Measurements from ENCODE around the gene SRC.

SRC gene

DNA sequence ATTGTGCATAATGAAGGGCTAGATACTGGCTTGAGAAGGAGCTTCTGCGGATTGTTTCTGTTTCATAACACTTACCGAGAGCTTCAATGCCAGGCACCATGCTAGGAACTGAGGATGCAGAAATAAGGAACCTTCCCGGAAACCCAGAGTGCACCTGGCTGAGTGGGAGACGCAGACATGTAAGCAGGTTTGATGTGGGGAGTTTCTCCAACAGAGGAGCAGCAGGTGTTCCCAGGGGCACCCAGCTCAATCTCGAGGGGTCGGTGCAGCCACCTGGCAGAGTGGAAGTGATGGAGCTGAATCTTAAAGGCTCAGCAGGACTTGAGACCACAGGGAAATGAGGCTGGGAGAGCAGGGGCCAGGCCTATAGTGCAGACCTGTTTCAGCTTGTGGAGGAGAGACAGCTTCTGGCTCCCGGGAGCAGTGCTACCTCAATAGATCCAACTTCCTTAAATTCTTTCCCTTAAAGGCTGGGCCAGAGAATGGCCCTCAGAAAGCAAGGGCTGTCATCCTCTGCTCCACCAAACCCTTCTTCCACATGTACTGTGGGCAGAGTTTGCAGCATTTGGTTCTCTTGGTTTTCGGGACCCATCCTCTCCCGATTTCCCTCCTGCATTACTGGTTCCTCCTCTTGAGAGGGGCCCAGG is 27.8 kb upstream of the SRC start:
- TF ChIP-seq, protein P1, sequence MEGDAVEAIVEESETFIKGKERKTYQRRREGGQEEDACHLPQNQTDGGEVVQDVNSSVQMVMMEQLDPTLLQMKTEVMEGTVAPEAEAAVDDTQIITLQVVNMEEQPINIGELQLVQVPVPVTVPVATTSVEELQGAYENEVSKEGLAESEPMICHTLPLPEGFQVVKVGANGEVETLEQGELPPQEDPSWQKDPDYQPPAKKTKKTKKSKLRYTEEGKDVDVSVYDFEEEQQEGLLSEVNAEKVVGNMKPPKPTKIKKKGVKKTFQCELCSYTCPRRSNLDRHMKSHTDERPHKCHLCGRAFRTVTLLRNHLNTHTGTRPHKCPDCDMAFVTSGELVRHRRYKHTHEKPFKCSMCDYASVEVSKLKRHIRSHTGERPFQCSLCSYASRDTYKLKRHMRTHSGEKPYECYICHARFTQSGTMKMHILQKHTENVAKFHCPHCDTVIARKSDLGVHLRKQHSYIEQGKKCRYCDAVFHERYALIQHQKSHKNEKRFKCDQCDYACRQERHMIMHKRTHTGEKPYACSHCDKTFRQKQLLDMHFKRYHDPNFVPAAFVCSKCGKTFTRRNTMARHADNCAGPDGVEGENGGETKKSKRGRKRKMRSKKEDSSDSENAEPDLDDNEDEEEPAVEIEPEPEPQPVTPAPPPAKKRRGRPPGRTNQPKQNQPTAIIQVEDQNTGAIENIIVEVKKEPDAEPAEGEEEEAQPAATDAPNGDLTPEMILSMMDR (IDR thresholded peaks at IDR 0.05; ENCODE audit: control insufficient read depth, insufficient read depth, low read depth, low read length, missing control alignments), result no peak
- no peak overlapping the region for H3K4me3 ChIP-seq (ENCODE audit: control insufficient read depth, low read depth, low read length)
- DNase-seq (ENCODE audit: low read depth), result no peak

DNA sequence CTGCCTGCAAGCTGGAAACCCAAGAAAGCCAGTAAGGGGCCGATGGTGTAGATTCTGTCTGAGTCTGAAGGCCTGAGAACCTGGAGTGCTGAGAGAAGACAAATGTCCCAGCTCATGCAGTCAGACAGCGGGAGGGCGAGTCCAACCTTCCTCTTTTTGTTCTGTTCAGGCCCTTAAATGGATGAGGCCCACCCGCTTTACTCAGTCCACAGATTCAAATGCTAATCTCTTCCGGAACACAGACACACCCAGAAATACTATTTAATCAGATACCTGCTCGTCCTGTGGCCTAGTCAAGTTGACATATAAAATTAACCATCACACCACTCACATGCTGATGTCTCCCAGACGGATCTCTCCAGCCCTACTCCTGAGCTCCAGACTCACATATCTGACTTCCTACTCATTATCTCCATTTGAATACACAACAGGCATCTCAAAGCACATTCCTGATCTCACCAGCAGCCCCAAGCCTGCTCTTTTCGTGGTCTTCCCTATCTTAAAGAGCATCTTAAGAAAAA is 26.7 kb upstream of the SRC start:
- TF ChIP-seq, protein P1 (IDR thresholded peaks at IDR 0.05; ENCODE audit: control insufficient read depth, insufficient read depth, low read depth, low read length, missing control alignments), result no peak
- no peak for DNase-seq (ENCODE audit: low read depth)
- no peak overlapping the region for H3K4me3 ChIP-seq (ENCODE audit: control insufficient read depth, low read depth, low read length)

DNA sequence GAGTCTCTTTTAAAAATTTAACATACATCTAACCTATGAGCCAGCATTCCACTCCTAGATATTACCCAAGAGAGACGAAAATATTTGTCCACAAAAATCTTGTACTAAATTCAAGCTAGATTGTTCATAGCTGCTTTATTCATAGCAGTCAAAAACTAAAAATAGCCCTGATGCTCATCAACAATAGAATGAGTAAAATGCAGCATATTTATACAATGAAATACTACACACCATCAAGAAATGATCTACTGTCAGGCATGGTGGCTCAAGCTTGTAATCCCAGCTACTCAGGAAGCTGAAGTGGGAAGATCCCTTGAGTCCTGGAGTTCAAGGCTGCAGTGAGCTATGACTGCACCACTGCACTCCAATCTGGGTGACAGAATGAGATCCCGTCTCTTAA is 22.0 kb upstream of the SRC start:
- peak; percentile 80 for DNase-seq (ENCODE audit: low read depth)
- TF ChIP-seq, protein P1 (IDR thresholded peaks at IDR 0.05; ENCODE audit: control insufficient read depth, insufficient read depth, low read depth, low read length, missing control alignments), result no peak
- no peak overlapping the region for H3K4me3 ChIP-seq (ENCODE audit: control insufficient read depth, low read depth, low read length)

DNA sequence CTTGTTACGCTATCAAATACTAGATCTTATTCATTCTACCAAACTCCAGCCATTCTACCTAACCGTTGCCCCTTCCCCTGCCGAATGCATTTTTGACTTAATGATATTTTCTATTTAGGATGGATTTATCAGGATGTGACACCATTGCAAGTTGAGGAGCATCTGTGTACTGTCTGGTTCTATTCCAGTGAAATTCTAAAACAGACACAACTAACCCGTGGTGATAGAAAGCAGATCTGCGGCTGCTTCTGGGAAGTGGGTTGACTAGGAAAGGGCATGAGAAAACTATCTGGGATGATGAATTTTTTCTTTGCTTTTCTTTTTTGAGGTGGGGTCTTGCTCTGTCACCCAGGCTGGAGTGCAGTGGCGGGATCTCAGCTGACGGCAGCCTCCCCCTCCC is 20.7 kb upstream of the SRC start:
- H3K4me3 ChIP-seq (ENCODE audit: control insufficient read depth, low read depth, low read length), result no peak overlapping the region
- TF ChIP-seq, protein P1 (IDR thresholded peaks at IDR 0.05; ENCODE audit: control insufficient read depth, insufficient read depth, low read depth, low read length, missing control alignments), result no peak
- no peak for DNase-seq (ENCODE audit: low read depth)

DNA sequence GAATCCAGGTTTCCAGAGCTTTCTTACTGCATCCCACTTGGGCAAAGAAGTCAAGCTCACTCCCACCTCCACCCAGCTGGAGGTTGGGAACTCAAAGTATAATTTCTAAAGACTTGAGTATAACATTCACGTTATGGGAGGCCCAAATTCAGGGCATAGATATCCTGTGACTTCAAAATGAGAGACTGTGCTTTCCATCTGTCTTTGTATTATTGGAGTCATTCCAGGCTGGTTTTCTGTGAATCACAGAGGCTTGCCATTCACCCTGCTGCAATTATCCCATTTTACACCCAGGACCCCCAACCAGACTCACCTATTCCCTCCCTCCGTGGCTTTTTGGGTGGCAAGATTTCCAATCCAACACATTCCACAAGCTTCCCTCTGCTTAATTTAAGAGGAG is 19.3 kb upstream of the SRC start:
- TF ChIP-seq, protein P1 (IDR thresholded peaks at IDR 0.05; ENCODE audit: control insufficient read depth, insufficient read depth, low read depth, low read length, missing control alignments), result no peak
- H3K4me3 ChIP-seq (ENCODE audit: control insufficient read depth, low read depth, low read length), result no peak overlapping the region
- no peak for DNase-seq (ENCODE audit: low read depth)

DNA sequence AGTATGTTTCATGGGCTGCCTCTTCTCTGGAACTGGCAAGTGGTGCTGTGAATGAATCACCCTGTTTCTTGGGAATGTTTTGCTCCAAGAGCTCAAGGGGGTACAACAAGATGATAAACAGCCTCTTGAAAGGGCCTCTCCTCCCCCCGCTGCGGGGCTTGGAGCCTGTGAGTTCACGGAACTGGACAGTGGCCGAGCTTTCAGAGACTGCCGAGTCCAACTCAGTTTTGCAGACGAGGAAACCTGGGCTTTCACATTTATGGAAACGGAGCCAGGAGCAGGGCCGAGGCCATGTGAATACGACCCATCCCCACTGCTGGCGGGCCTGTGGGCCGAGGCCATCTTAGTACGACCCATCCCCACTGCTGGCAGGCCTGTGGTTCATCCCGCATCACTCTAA is 18.2 kb upstream of the SRC start:
- peak; percentile 79 for DNase-seq (ENCODE audit: low read depth)
- TF ChIP-seq, protein P1 (IDR thresholded peaks at IDR 0.05; ENCODE audit: control insufficient read depth, insufficient read depth, low read depth, low read length, missing control alignments), result no peak
- no peak overlapping the region for H3K4me3 ChIP-seq (ENCODE audit: control insufficient read depth, low read depth, low read length)

Measured in AG09309 (cell line).